Measurements from ENCODE around the gene DENND6B. TPM values are rescaled to one million over a fixed set of nuclear protein-coding genes. Genes with fewer than 3 reads are reported as not detected.

Gene DENND6B
- polyA plus RNA-seq, 1 donor from 2014 or later: 51.0 TPM

DNA sequence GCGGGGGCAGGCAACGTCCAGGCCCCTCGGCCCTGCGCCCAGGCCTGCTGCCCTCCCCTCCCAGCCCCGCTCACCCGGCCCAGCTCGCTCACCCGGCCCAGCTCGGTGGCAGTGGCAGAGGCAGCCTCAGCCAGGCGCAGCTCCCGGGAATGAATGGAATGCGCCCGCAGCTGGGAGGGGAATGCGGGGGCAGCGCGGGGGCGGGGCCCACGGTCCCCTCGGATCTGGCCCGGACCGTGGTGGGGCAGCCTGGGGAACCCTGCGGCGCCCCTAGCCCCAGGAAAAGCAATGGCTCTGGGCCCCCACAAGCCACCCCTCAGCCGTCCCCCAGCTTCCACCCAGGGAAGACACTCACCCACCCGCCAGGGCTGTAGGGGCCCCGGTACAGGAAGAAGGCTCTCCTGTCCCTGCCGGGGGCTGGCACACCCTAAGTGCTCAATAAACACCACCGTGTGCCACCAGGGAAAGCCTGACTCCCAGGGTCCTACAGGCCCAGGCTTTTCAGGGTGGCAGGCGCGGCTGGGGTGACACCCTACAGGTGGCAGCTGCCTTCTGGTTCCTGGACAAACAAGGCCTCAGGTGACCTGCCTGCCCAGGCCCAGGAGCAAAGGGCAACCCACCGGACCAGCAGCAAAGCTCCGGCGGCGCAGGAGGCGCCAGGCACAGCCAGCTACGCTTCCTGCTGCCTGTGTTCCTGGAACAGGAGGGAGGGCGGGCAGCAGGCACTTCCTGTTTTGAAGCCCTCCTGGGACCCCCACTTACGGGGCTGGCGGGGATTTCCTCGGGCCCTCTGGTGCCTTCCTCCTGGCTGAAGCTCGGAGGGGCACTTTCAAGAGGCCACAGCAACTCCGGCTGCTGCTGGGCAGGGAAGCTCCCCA lies 33.1 kb downstream of the DENND6B start:
- Histone ChIP-seq H4K20me1 (ENCODE audit: insufficient read depth) (peaks cover 12% of the 10 kb centered on the region), H3K27me3 (ENCODE audit: insufficient read depth, low read depth, low read length) (no peaks in the 10 kb centered on the region), H3F3A (ENCODE audit: insufficient read depth, low read length, poor library complexity, severe bottlenecking) (no peaks in the 10 kb centered on the region), H3K27ac (ENCODE audit: low read length) (no peak overlapping the region), H3K79me2 (replicated peaks; ENCODE audit: insufficient read depth, low read length) (peaks cover 32% of the 10 kb centered on the region), H3K4me3 (ENCODE audit: low read length) (no peak overlapping the region), H3K4me2 (ENCODE audit: low read length) (no peak overlapping the region), H3K36me3 (ENCODE audit: insufficient read depth, low read length) (no peaks in the 10 kb centered on the region), H3K9me3 (ENCODE audit: low read length) (no peaks in the 10 kb centered on the region), H3K9ac (ENCODE audit: low read length) (no peak overlapping the region), H2AFZ (ENCODE audit: low read depth, low read length) (no peak overlapping the region), H3K9me2 (ENCODE audit: insufficient read depth, low read length) (no peaks in the 10 kb centered on the region)
- TF ChIP-seq POLR2AphosphoS5 (IDR thresholded peaks at IDR 0.05): no peak
- TF ChIP-seq EP300 (conservative IDR thresholded peaks at IDR 0.05; ENCODE audit: poor library complexity, severe bottlenecking): no peak
- no peak for TF ChIP-seq RAD21 (conservative IDR thresholded peaks at IDR 0.05)
- TF ChIP-seq EZH2 (IDR thresholded peaks at IDR 0.05; ENCODE audit: borderline replicate concordance, insufficient read depth, low read length, poor library complexity, severe bottlenecking): no peak
- TF ChIP-seq SMC3 (conservative IDR thresholded peaks at IDR 0.05; ENCODE audit: poor library complexity): no peak
- TF ChIP-seq, protein P1, sequence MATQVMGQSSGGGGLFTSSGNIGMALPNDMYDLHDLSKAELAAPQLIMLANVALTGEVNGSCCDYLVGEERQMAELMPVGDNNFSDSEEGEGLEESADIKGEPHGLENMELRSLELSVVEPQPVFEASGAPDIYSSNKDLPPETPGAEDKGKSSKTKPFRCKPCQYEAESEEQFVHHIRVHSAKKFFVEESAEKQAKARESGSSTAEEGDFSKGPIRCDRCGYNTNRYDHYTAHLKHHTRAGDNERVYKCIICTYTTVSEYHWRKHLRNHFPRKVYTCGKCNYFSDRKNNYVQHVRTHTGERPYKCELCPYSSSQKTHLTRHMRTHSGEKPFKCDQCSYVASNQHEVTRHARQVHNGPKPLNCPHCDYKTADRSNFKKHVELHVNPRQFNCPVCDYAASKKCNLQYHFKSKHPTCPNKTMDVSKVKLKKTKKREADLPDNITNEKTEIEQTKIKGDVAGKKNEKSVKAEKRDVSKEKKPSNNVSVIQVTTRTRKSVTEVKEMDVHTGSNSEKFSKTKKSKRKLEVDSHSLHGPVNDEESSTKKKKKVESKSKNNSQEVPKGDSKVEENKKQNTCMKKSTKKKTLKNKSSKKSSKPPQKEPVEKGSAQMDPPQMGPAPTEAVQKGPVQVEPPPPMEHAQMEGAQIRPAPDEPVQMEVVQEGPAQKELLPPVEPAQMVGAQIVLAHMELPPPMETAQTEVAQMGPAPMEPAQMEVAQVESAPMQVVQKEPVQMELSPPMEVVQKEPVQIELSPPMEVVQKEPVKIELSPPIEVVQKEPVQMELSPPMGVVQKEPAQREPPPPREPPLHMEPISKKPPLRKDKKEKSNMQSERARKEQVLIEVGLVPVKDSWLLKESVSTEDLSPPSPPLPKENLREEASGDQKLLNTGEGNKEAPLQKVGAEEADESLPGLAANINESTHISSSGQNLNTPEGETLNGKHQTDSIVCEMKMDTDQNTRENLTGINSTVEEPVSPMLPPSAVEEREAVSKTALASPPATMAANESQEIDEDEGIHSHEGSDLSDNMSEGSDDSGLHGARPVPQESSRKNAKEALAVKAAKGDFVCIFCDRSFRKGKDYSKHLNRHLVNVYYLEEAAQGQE (IDR thresholded peaks at IDR 0.05; ENCODE audit: borderline replicate concordance): no peak
- no peak for TF ChIP-seq MXI1 (conservative IDR thresholded peaks at IDR 0.05; ENCODE audit: poor library complexity, severe bottlenecking)
- TF ChIP-seq TAF1 (IDR thresholded peaks at IDR 0.05; ENCODE audit: low read depth): no peak
- TF ChIP-seq, protein P2, sequence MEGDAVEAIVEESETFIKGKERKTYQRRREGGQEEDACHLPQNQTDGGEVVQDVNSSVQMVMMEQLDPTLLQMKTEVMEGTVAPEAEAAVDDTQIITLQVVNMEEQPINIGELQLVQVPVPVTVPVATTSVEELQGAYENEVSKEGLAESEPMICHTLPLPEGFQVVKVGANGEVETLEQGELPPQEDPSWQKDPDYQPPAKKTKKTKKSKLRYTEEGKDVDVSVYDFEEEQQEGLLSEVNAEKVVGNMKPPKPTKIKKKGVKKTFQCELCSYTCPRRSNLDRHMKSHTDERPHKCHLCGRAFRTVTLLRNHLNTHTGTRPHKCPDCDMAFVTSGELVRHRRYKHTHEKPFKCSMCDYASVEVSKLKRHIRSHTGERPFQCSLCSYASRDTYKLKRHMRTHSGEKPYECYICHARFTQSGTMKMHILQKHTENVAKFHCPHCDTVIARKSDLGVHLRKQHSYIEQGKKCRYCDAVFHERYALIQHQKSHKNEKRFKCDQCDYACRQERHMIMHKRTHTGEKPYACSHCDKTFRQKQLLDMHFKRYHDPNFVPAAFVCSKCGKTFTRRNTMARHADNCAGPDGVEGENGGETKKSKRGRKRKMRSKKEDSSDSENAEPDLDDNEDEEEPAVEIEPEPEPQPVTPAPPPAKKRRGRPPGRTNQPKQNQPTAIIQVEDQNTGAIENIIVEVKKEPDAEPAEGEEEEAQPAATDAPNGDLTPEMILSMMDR (IDR thresholded peaks at IDR 0.05; ENCODE audit: poor library complexity, severe bottlenecking): no peak

GRCh38 chr22:50292643-50293440 lies 34.0 kb downstream of the DENND6B start:
- H3K27ac ChIP-seq (ENCODE audit: low read length): no peak overlapping the region
- H3F3A ChIP-seq (ENCODE audit: insufficient read depth, low read length, poor library complexity, severe bottlenecking): no peaks in the 10 kb centered on the region
- no peak for TF ChIP-seq SMC3 (conservative IDR thresholded peaks at IDR 0.05; ENCODE audit: poor library complexity)
- TF ChIP-seq EZH2 (IDR thresholded peaks at IDR 0.05; ENCODE audit: borderline replicate concordance, insufficient read depth, low read length, poor library complexity, severe bottlenecking): no peak
- TF ChIP-seq, protein P1 (IDR thresholded peaks at IDR 0.05; ENCODE audit: borderline replicate concordance): no peak
- H3K79me2 ChIP-seq (replicated peaks; ENCODE audit: insufficient read depth, low read length): peaks cover 27% of the 10 kb centered on the region
- no peak overlapping the region for H3K4me3 ChIP-seq (ENCODE audit: low read length)
- H2AFZ ChIP-seq (ENCODE audit: low read depth, low read length): no peak overlapping the region
- H3K9me2 ChIP-seq (ENCODE audit: insufficient read depth, low read length): no peaks in the 10 kb centered on the region
- H3K36me3 ChIP-seq (ENCODE audit: insufficient read depth, low read length): no peaks in the 10 kb centered on the region
- H3K9ac ChIP-seq (ENCODE audit: low read length): no peak overlapping the region
- H4K20me1 ChIP-seq (ENCODE audit: insufficient read depth): peaks cover 12% of the 10 kb centered on the region
- H3K27me3 ChIP-seq (ENCODE audit: insufficient read depth, low read depth, low read length): no peaks in the 10 kb centered on the region
- no peaks in the 10 kb centered on the region for H3K9me3 ChIP-seq (ENCODE audit: low read length)
- H3K4me2 ChIP-seq (ENCODE audit: low read length): no peak overlapping the region
